Hepatocyte (in vitro differentiated cells): ENCODE data around the gene FHOD3.

Experiments
- CTCF ChIP-seq: fragments of 200-600 bp; sonication (generic); IDR thresholded peaks from 2 replicates; pipeline ENCODE4 v1.5.1; 2016; ENCODE audit warnings: antibody characterized with exemption, mild to moderate bottlenecking; ENCODE audit not compliant: poor library complexity
- EZH2 ChIP-seq: fragments of 200-600 bp; sonication (generic); IDR thresholded peaks from 2 replicates; pipeline ENCODE4 v1.6.1; 2016; ENCODE audit warnings: antibody characterized with exemption, mild to moderate bottlenecking, borderline replicate concordance

GRCh38 chr18:36399055-36399454, 101.5 kb downstream of the FHOD3 start:
- TF ChIP-seq CTCF (no peak), EZH2 (no peak)
